HepG2 (cell line): ENCODE measurements around the gene MIER1. TPM values are rescaled to one million over a fixed set of nuclear protein-coding genes. Genes with fewer than 3 reads are reported as not detected.
A peak's percentile ranks its signal among the peaks of the same experiment; 100 is the strongest.

Source experiments
- ATAC-seq: fragments of 200-7000 bp; cut with Tn5 transposase; 3 replicates; pipeline ENCODE4 v1.9.1; 2020; ENCODE audit warnings: mild to moderate bottlenecking, moderate library complexity
- BruUV-seq: library from RNA; stranded (reverse); fragments of 400-500 nt; replicated peaks from 2 replicates; lab custom pipeline; 2021; lab: Mats Ljungman, UMichigan
- CTCF ChIA-PET: fragments of 300-600 bp; formaldehyde crosslinking; extraction: SDS; loops from one replicate; lab custom pipeline; 2021; ENCODE audit warnings: low total read pairs, inconsistent platforms, low intra/inter-chr PET ratio; lab: Yijun Ruan, JAX
- POLR2A ChIA-PET: fragments of 350-600 bp; sonication (Branson Sonifier 250); formaldehyde crosslinking; loops from one replicate; lab custom pipeline; 2020; ENCODE audit warnings: antibody characterized with exemption, inconsistent platforms; lab: Yijun Ruan, JAX
- DNase-seq: peaks from one replicate; pipeline ENCODE4 v3.0.0-alpha.2; 2015; ENCODE audit warnings: low spot score
- FAIRE-seq: peaks from 3 replicates; lab custom pipeline; 2011; peaks lifted over from hg19 to GRCh38; lab: Jason Lieb, UNC
- H2AFZ ChIP-seq: one replicate; pipeline ENCODE4 v1.6.1; 2011; ENCODE audit warnings: low read length, inconsistent platforms
- H3K27ac ChIP-seq: fragments of 300-600 bp; 3 replicates; pipeline ENCODE4 v1.8.0; 2011; ENCODE audit warnings: mixed run types, mild to moderate bottlenecking, mixed read lengths, low read length, inconsistent platforms; ENCODE audit not compliant: insufficient read depth; ENCODE audit errors: extremely low read length
- H3K27me3 ChIP-seq, 2 experiments: fragments of 200-600 bp in 1 of 2; 2 replicates in 1 of 2; 3 replicates in 1 of 2; pipeline versions ENCODE4 v1.6.0 to v1.8.0; 2011; ENCODE audit warnings: low read length in 2 of 2, mild to moderate bottlenecking in 2 of 2, moderate library complexity in 2 of 2, inconsistent platforms in 1 of 2; ENCODE audit not compliant: insufficient read depth in 2 of 2, control insufficient read depth in 1 of 2
- H3K36me3 ChIP-seq, 2 experiments: fragments of 200-600 bp in 1 of 2; replicated peaks in 1 of 2; 2 replicates in 1 of 2; 3 replicates in 1 of 2; pipeline versions ENCODE4 v1.5.1 to v1.8.0; 2011; ENCODE audit warnings: low read length in 2 of 2, inconsistent platforms in 1 of 2; ENCODE audit not compliant: insufficient read depth in 2 of 2, control insufficient read depth in 1 of 2
- H3K4me1 ChIP-seq: 2 replicates; pipeline ENCODE4 v1.5.1; 2012; ENCODE audit warnings: low read length, inconsistent platforms; ENCODE audit not compliant: insufficient read depth
- H3K4me2 ChIP-seq: 2 replicates; pipeline ENCODE4 v1.6.0; 2011; ENCODE audit warnings: low read depth, low read length, inconsistent platforms
- H3K4me3 ChIP-seq, 3 experiments: fragments of 200-600 bp in 1 of 3; sonication (generic), shearing (Covaris generic) in 1 of 3; replicated peaks in 1 of 3; 2 replicates each; pipeline ENCODE4 v1.5.1; 2011 to 2016; ENCODE audit warnings: low read length in 3 of 3, inconsistent platforms in 2 of 3, low read depth in 2 of 3, mild to moderate bottlenecking in 2 of 3, control low read depth in 1 of 3, mixed read lengths in 1 of 3; ENCODE audit not compliant: insufficient read depth in 1 of 3
- H3K79me2 ChIP-seq: one replicate; pipeline ENCODE4 v1.6.1; 2011; ENCODE audit warnings: low read length, inconsistent platforms; ENCODE audit not compliant: insufficient read depth
- H3K9ac ChIP-seq: 2 replicates; pipeline ENCODE4 v1.6.0; 2011; ENCODE audit warnings: mild to moderate bottlenecking, low read depth, low read length, inconsistent platforms; ENCODE audit not compliant: insufficient read depth
- H3K9me3 ChIP-seq: 2 replicates; pipeline ENCODE4 v1.5.1; 2012; ENCODE audit warnings: mild to moderate bottlenecking, low read length
- H4K20me1 ChIP-seq: 2 replicates; pipeline ENCODE4 v1.6.0; 2011; ENCODE audit warnings: inconsistent platforms, mild to moderate bottlenecking, low read length, moderate library complexity; ENCODE audit not compliant: insufficient read depth
- CEBPB ChIP-seq: IDR thresholded peaks from 2 replicates; pipeline ENCODE4 v1.6.1; 2011; ENCODE audit warnings: low read depth, low read length, improper control_type of control experiment, borderline replicate concordance
- CSRNP1 ChIP-seq: sonication (generic); formaldehyde crosslinking; IDR thresholded peaks from 2 replicates; pipeline ENCODE4 v1.8.1; 2023; ENCODE audit warnings: mild to moderate bottlenecking, missing genetic modification reagents
- HNRNPL ChIP-seq: fragments of 200-400 bp; formaldehyde crosslinking; IDR thresholded peaks from 2 replicates; pipeline ENCODE4 v1.6.1; 2017; ENCODE audit warnings: mild to moderate bottlenecking, low read depth, low read length
- IRF2 ChIP-seq: IDR thresholded peaks from 2 replicates; pipeline ENCODE4 v1.6.1; 2018; ENCODE audit warnings: missing genetic modification reagents, missing compliant biosample characterization
- MAFG ChIP-seq: sonication (generic); formaldehyde crosslinking; IDR thresholded peaks from 2 replicates; pipeline ENCODE4 v1.5.1; 2020; ENCODE audit warnings: mild to moderate bottlenecking, missing genetic modification reagents
- SIN3A ChIP-seq: IDR thresholded peaks from 2 replicates; pipeline ENCODE4 v1.6.1; 2011; ENCODE audit warnings: low read depth, mild to moderate bottlenecking, control low read depth, low read length, borderline replicate concordance
- TP53 ChIP-seq: sonication (generic); formaldehyde crosslinking; conservative IDR thresholded peaks from 2 replicates; pipeline ENCODE4 v1.4.0; 2020; ENCODE audit warnings: missing genetic modification reagents
- ZNF609 ChIP-seq: sonication (generic); formaldehyde crosslinking; IDR thresholded peaks from 2 replicates; pipeline ENCODE4 v1.4.0; 2020; ENCODE audit warnings: mild to moderate bottlenecking, missing genetic modification reagents, borderline replicate concordance
- ZNF746 ChIP-seq: sonication (generic); formaldehyde crosslinking; IDR thresholded peaks from 2 replicates; pipeline ENCODE4 v1.8.0; 2022; ENCODE audit warnings: mild to moderate bottlenecking, missing genetic modification reagents
- WGBS: methylation state at CpG from one replicate; pipeline ENCODE4 v1.1.6; 2017; ENCODE audit warnings: low lambda C conversion rate; 5-methylcytosine and 5-hydroxymethylcytosine counted together
- in situ Hi-C: cut with HindIII; loops from 2 replicates; pipeline ENCODE4 v1.10.0; 2017; ENCODE audit warnings: low pct_unique_long_range_greater_than_20kb; ENCODE audit not compliant: extremely low pct_ligation_motif_present
- intact Hi-C: fragments of 100-400 bp; cut with micrococcal nuclease; formaldehyde crosslinking; loops from one replicate; pipeline ENCODE4 v1.10.0; 2022; ENCODE audit not compliant: unreplicated experiment
- polyA plus RNA-seq, 8 experiments: library from polyadenylated mRNA; depleted of rRNA in 3 of 8; stranded (reverse) in 7 of 8; unstranded in 1 of 8; fragments of >200 nt; fragmentation: Illumina TruSeq in 4 of 8; extraction: Trizol in 4 of 8; gene quantifications; 2 replicates each; pipeline versions ENCODE4 v1.2.1 to v1.2.3, GENCODE V29; 2011 to 2016; ENCODE audit warnings: low read depth in 4 of 8, missing spikeins in 1 of 8, mixed read lengths in 1 of 8; ENCODE audit not compliant: insufficient read depth in 1 of 8
- total RNA-seq, 5 experiments: library from RNA; depleted of rRNA; stranded (reverse); fragments of >200 nt; fragmentation: Illumina TruSeq; extraction: Trizol; gene quantifications; 2 replicates each; pipeline ENCODE4 v1.2.3, GENCODE V29; 2016; ENCODE audit warnings: low read depth in 1 of 5

Gene MIER1
- total and polyA plus RNA-seq, 2 of the 13 experiments (the other 11 are each of a cell fraction or from before 2014, with no cell fraction given): 7.0 to 30.4 TPM

GRCh38 chr1:66916320-66916719, 8.5 kb upstream of the MIER1 start:
- H3K4me2 ChIP-seq: no peak overlapping the region
- 15% methylated on average over 2 of the region's 2 CpGs for WGBS
- no peaks in the 10 kb centered on the region for H3K79me2 ChIP-seq
- H2AFZ ChIP-seq: no peak overlapping the region
- no peaks in the 10 kb centered on the region for H3K9me3 ChIP-seq
- ChIA-PET POLR2A (interaction anchor here (1.0 kb wide), 1 partner anchor 9 kb away, joined by 4 read pairs; the partner anchor contains the start of genes DNAI4 and MIER1), CTCF (no interaction called here)
- H3K4me1 ChIP-seq: peaks cover 7% of the 10 kb centered on the region; the same call in 1 of the 2 replicates
- intact Hi-C loops: no loop called here
- no peak overlapping the region for H3K27ac ChIP-seq
- FAIRE-seq: no peak
- H3K27me3 ChIP-seq: no peaks in the 10 kb centered on the region
- no TSS peak for BruUV-seq
- no peak overlapping the region for H3K9ac ChIP-seq
- no peak for ATAC-seq
- in situ Hi-C loops: no loop called here
- no peak overlapping the region for H3K4me3 ChIP-seq
- H3K36me3 ChIP-seq: no peaks in the 10 kb centered on the region
- no peaks in the 10 kb centered on the region for H4K20me1 ChIP-seq
- TF ChIP-seq IRF2 (CRISPR knock-in tag) (no peak), TP53 (CRISPR knock-in tag) (no peak), ZNF746 (no peak), MAFG (no peak), HNRNPL (no peak), SIN3A (no peak), CSRNP1 (CRISPR knock-in tag) (no peak), CEBPB (0 out of 2 replicates have a peak, but pooled peaks have one; percentile 2)
- peak; percentile 35 for DNase-seq

- H3K27ac ChIP-seq: no peak overlapping the region
- ATAC-seq (no peak), FAIRE-seq (no peak), DNase-seq (no peak)
- ChIA-PET POLR2A (no interaction called here), CTCF (no interaction called here)
- H3K9me3 ChIP-seq: no peaks in the 10 kb centered on the region
- H3K4me3 ChIP-seq: no peak overlapping the region
- peaks cover 15% of the 10 kb centered on the region; the same call in 1 of the 2 replicates for H3K4me1 ChIP-seq
- intact Hi-C loops (no loop called here), in situ Hi-C loops (no loop called here)
- 98% methylated on average over 1 of the region's 1 CpG for WGBS
- H3K36me3 ChIP-seq: no peaks in the 10 kb centered on the region
- TF ChIP-seq ZNF609: no peak
- no TSS peak for BruUV-seq
- no peaks in the 10 kb centered on the region for H3K27me3 ChIP-seq
- no peak overlapping the region for H3K9ac ChIP-seq
- H3K79me2 ChIP-seq: no peaks in the 10 kb centered on the region
- no peak overlapping the region for H3K4me2 ChIP-seq
- H4K20me1 ChIP-seq: no peaks in the 10 kb centered on the region
- H2AFZ ChIP-seq: no peak overlapping the region
Observed at GRCh38 chr1:66917476-66917875, 7.3 kb upstream of the MIER1 start.
